Panc1 (cell line): ENCODE measurements around the gene PIF1. TPM values are rescaled to one million over a fixed set of nuclear protein-coding genes. Genes with fewer than 3 reads are reported as not detected.

Experiments
- total RNA-seq: library from RNA; stranded (reverse); gene quantifications from one replicate; pipeline ENCODE4 v1.2.1, GENCODE V29; 2021; ENCODE audit not compliant: unreplicated experiment

PIF1 gene
- total RNA-seq, 1 experiment from 2014 or later, result 38.6 TPM

Other genes with a start within 250 kb of the PIF1 start
- 33.7 TPM for gene RBPMS2, start 50.1 kb downstream of the PIF1 start, total RNA-seq
- gene PLEKHO2, start 16.3 kb upstream of the PIF1 start, total RNA-seq, result 11.1 TPM
- 6.8 TPM for gene ANKDD1A, start 86.3 kb upstream of the PIF1 start, total RNA-seq
- gene SPG21, start 164.3 kb upstream of the PIF1 start, total RNA-seq, result 124 TPM
- gene MTFMT, start 204.0 kb upstream of the PIF1 start, total RNA-seq, result 19.4 TPM
- 0.51 TPM for gene SLC51B, start 219.7 kb upstream of the PIF1 start, total RNA-seq
- 0.67 TPM for gene RASL12, start 242.3 kb upstream of the PIF1 start, total RNA-seq